ENCODE data around the gene SORT1. TPM values are rescaled to one million over a fixed set of nuclear protein-coding genes. Genes with fewer than 3 reads are reported as not detected.

The SORT1 gene
- total RNA-seq, 1 experiment from 2014 or later: 13.3 TPM

DNA sequence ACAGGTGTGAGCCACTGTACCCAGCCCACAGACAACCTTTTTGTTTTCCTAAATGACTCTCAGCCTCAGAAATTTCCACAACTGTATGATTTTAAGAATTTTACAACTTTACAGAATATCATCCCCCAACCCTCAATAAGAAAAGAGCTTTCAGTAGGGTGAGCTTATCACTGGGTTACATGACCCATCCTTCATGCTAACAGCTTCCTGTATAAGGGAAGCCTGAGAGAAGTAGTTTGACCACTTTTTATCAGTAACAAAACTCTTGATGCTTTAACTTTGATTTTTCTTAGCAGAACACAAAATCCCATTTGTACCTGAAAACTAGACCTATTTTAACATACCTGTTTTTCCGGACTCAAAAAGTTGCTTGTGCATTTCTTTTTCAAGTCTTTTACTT is 81.2 kb downstream of the SORT1 start:
- no TSS peak for BruUV-seq (replicated peaks)
- TF ChIP-seq, protein P1, sequence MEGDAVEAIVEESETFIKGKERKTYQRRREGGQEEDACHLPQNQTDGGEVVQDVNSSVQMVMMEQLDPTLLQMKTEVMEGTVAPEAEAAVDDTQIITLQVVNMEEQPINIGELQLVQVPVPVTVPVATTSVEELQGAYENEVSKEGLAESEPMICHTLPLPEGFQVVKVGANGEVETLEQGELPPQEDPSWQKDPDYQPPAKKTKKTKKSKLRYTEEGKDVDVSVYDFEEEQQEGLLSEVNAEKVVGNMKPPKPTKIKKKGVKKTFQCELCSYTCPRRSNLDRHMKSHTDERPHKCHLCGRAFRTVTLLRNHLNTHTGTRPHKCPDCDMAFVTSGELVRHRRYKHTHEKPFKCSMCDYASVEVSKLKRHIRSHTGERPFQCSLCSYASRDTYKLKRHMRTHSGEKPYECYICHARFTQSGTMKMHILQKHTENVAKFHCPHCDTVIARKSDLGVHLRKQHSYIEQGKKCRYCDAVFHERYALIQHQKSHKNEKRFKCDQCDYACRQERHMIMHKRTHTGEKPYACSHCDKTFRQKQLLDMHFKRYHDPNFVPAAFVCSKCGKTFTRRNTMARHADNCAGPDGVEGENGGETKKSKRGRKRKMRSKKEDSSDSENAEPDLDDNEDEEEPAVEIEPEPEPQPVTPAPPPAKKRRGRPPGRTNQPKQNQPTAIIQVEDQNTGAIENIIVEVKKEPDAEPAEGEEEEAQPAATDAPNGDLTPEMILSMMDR (IDR thresholded peaks at IDR 0.05; ENCODE audit: unreplicated experiment): no peak
- DNase-seq (ENCODE audit: unreplicated experiment): no peak
- Mint-ChIP-seq H3K4me1 (ENCODE audit: insufficient read depth, unreplicated experiment) (peaks cover 10% of the 10 kb centered on the region), H3K27me3 (ENCODE audit: insufficient read depth, unreplicated experiment) (no peaks in the 10 kb centered on the region), H3K4me3 (ENCODE audit: unreplicated experiment) (no peak overlapping the region), H3K36me3 (ENCODE audit: insufficient read depth, unreplicated experiment) (peaks cover 11% of the 10 kb centered on the region), H3K27ac (ENCODE audit: low read depth, unreplicated experiment) (no peak overlapping the region), H3K9me3 (ENCODE audit: unreplicated experiment) (no peaks in the 10 kb centered on the region)
- ChIA-PET CTCF (interaction anchor here (0.6 to 0.8 kb wide), 3 partner anchors 17 to 34 kb away, joined by 3 read pairs; partner anchors contain the start of gene PSRC1), POLR2A (interaction anchor here (0.7 kb wide), 1 partner anchor 349 kb away, joined by 3 read pairs; no protein-coding TSS in a partner anchor)
- intact Hi-C loops (cut with micrococcal nuclease): no loop called here

DNA sequence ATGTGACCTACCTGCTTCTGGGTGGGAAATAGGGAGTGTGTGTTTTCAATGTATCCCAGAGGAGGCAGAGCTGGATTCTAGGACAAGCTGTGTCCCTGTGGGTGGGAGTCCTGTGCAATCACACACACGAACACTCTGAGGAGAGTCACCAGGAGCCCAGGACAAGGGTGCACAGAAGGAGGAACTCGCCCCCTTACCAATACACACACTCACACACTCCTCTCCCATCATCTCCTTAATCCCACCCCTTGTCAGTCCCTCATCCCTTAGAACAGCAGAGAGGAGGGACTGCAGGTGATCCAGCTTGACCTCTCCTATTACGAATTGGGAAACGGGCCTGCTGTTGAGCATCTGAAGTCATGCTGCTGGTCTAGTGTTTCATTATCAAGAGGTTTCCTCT is 82.4 kb downstream of the SORT1 start:
- TF ChIP-seq, protein P1 (IDR thresholded peaks at IDR 0.05; ENCODE audit: unreplicated experiment): no peak
- ChIA-PET POLR2A (interaction anchor here (0.6 kb wide), 1 partner anchor 10 kb away, joined by 4 read pairs; no protein-coding TSS in a partner anchor), CTCF (interaction anchor here (0.5 to 0.7 kb wide), 2 partner anchors 10 to 46 kb away, joined by 3 to 4 read pairs; no protein-coding TSS in a partner anchor)
- BruUV-seq (replicated peaks): no TSS peak
- Mint-ChIP-seq H3K4me1 (ENCODE audit: insufficient read depth, unreplicated experiment) (peaks cover 10% of the 10 kb centered on the region), H3K36me3 (ENCODE audit: insufficient read depth, unreplicated experiment) (peaks cover 11% of the 10 kb centered on the region), H3K27me3 (ENCODE audit: insufficient read depth, unreplicated experiment) (no peaks in the 10 kb centered on the region), H3K27ac (ENCODE audit: low read depth, unreplicated experiment) (peak overlapping the region; percentile 32), H3K9me3 (ENCODE audit: unreplicated experiment) (no peaks in the 10 kb centered on the region), H3K4me3 (ENCODE audit: unreplicated experiment) (no peak overlapping the region)
- intact Hi-C loops (cut with micrococcal nuclease): no loop called here
- no peak for DNase-seq (ENCODE audit: unreplicated experiment)

DNA sequence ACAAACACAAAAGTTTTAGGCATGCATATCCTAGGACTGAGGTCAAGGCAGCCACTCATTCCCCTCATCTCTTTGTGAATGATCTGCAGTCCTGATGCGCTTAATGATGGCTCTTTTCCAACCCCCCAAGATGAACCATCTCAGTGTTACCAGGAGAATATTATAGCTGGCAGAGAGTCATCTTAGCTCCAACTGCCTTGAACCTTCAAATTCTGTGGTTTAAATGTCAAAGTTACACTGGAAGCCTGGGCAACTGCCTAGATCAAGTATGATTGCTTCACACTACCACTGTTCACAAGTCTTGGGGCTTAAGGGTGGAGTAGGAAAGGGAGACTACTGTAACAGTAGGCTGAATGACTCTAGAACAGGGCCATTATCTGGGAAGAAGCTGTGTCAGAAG is 82.9 kb downstream of the SORT1 start:
- Mint-ChIP-seq H3K36me3 (ENCODE audit: insufficient read depth, unreplicated experiment) (peaks cover 11% of the 10 kb centered on the region), H3K4me3 (ENCODE audit: unreplicated experiment) (no peak overlapping the region), H3K27ac (ENCODE audit: low read depth, unreplicated experiment) (no peak overlapping the region), H3K27me3 (ENCODE audit: insufficient read depth, unreplicated experiment) (no peaks in the 10 kb centered on the region), H3K9me3 (ENCODE audit: unreplicated experiment) (no peaks in the 10 kb centered on the region), H3K4me1 (ENCODE audit: insufficient read depth, unreplicated experiment) (peaks cover 10% of the 10 kb centered on the region)
- DNase-seq (ENCODE audit: unreplicated experiment): no peak
- ChIA-PET POLR2A (no interaction called here), CTCF (no interaction called here)
- no TSS peak for BruUV-seq (replicated peaks)
- intact Hi-C loops (cut with micrococcal nuclease): no loop called here
- TF ChIP-seq, protein P1 (IDR thresholded peaks at IDR 0.05; ENCODE audit: unreplicated experiment): no peak

DNA sequence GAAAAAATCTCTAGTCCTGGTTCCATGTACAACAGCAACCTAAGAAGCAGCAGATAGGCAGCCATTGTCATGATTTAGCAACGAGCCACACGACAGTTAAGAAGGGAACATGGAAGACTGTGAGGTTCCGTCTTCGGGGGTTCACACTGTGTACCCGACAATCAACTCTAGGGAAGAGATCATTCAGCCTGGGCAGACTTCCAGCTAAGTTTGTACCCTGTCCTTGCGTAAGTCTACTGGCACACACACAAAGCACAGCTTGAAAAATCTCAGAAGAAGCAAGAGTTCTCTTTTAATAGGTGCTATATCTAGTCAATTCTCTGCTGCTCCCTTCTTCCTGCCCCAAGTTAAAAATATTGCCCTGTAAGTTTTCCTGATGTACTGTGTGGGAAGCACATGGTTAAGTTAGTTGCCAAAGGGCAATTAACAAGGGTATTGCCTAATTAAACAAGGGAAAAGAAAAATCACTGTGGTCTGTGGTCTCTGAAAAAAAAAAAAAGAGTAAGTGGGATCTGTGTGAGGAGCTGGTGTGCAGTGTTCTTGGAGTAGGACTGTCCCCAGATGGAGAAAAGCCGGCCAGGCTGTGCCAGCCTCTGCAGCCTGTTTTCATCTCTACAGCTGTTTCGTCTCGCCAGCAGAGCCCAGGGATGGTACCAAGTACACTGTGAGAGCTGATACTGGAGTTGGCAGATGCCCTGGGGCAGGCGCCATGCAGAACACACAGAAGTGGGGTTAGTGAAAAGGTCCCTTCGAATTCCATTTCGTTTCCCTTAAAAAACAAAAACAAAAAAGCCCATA is 84.5 kb downstream of the SORT1 start:
- Mint-ChIP-seq H3K27me3 (ENCODE audit: insufficient read depth, unreplicated experiment) (no peaks in the 10 kb centered on the region), H3K4me1 (ENCODE audit: insufficient read depth, unreplicated experiment) (peaks cover 10% of the 10 kb centered on the region), H3K9me3 (ENCODE audit: unreplicated experiment) (no peaks in the 10 kb centered on the region), H3K4me3 (ENCODE audit: unreplicated experiment) (no peak overlapping the region), H3K36me3 (ENCODE audit: insufficient read depth, unreplicated experiment) (peaks cover 11% of the 10 kb centered on the region), H3K27ac (ENCODE audit: low read depth, unreplicated experiment) (no peak overlapping the region)
- no TSS peak for BruUV-seq (replicated peaks)
- CTCF ChIA-PET: interaction anchor here (0.5 to 1.5 kb wide), 5 partner anchors 16 to 227 kb away, joined by 3 to 5 read pairs (median 4); partner anchors contain the start of gene GPR61
- intact Hi-C loops (cut with micrococcal nuclease): no loop called here
- POLR2A ChIA-PET: interaction anchor here (0.6 kb wide), 2 partner anchors 18 to 117 kb away, joined by 3 read pairs; no protein-coding TSS in a partner anchor
- TF ChIP-seq, protein P1 (IDR thresholded peaks at IDR 0.05; ENCODE audit: unreplicated experiment): no peak
- DNase-seq (ENCODE audit: unreplicated experiment): peak; percentile 42
